ENCODE data around the gene PYHIN1.

DNA sequence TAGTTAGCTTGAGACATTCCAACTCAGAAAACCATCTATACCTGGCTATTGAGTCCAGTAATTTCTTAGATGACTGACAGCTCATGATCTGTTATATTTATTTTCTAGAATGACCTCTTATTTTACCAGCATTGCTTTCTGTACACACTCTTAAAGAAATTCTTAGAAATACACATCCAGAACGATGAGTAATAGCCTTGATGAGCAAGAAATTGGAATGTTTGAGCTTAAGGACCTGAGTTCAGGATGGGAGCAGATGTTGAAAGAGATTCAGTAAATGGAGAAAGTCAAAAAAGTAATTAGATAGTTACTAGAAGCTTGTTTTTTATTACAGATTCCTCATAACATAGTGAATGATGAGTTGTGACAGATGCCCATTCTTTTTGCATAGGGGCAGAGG is 11.7 kb downstream of the PYHIN1 start:
- TF ChIP-seq, protein P1, sequence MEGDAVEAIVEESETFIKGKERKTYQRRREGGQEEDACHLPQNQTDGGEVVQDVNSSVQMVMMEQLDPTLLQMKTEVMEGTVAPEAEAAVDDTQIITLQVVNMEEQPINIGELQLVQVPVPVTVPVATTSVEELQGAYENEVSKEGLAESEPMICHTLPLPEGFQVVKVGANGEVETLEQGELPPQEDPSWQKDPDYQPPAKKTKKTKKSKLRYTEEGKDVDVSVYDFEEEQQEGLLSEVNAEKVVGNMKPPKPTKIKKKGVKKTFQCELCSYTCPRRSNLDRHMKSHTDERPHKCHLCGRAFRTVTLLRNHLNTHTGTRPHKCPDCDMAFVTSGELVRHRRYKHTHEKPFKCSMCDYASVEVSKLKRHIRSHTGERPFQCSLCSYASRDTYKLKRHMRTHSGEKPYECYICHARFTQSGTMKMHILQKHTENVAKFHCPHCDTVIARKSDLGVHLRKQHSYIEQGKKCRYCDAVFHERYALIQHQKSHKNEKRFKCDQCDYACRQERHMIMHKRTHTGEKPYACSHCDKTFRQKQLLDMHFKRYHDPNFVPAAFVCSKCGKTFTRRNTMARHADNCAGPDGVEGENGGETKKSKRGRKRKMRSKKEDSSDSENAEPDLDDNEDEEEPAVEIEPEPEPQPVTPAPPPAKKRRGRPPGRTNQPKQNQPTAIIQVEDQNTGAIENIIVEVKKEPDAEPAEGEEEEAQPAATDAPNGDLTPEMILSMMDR (optimal IDR thresholded peaks at IDR 0.05 in 1 of 3, IDR thresholded peaks at IDR 0.05 in 1 of 3, conservative IDR thresholded peaks at IDR 0.05 in 1 of 3; ENCODE audit: extremely low read depth in 1 of 3, insufficient read depth in 2 of 3, low read length in 3 of 3) = no peak
- no peak for TF ChIP-seq EZH2 (IDR thresholded peaks at IDR 0.05; ENCODE audit: low read length)

Data from keratinocyte (primary cell).